Putamen (tissue), 1 donor: ENCODE data around the gene WNT9A.

Source experiments
- DNase-seq: peaks from one replicate; pipeline ENCODE4 v3.0.0-alpha.2; 2016; ENCODE audit warnings: low spot score

WNT9A gene

DNA sequence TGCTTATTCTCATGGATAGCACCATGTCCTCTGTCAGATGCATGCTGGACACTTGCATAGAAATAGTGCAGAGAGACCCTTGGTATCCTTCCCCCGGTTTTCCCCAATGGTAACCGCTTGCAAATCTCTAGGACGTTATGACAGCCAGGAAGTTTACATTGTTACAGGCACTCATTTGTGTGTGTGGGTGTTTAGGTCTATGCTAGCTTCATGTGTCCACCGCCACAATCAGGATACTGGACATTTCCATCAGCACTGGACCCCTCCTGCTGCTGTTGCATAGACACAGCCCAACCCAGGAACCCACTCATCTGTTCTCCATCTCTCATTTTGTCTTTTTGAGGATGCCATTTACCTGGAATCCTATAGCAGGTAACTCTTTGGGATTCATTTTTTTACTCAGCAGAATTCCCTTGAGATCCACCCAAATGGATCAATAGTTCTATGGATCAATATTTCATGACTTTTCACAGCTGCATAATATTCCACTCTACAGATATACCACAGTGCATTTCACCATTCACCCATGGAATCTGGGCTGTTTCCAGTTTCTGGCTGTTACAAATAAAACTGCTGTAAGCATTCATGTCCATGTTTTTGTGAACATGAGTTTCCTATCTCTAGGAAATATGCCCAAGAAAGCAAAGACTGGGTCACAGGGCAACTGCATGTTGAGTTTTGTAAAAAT is 6.6 kb upstream of the WNT9A start:
- DNase-seq, result no peak

GRCh38 chr1:227953022-227953412 is 5.3 kb upstream of the WNT9A start:
- no peak for DNase-seq

DNA sequence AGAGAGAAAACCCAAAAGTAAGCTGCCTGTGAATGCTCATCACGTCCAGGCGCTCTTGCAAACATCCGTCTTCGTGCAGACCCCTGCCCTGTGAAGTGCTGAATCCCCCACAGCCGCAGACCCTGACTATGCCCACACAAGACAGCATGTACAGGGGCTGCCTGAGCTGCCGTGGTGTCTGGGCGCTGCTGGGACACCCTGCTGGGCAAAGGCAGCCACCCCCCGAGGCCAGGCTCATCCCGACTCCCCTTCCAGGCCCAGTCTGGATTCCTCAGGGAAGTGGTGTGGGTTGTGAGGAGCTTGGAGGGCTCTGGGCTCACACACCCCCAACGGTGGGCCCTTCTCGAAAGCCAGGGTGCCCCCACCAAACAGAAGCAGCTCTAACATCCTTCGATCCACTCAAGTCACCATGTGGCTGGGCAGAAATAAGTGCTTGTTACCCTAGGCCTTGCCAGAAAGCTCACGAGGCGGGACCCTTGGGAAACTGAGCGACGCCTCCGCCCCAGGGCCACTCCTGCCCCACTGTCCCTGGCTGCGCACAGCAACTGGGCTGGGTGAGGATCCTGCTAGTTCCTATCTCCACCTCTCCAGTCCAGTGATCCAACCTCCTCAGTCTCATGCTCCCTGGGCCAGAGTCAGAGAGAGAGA is 4.8 kb upstream of the WNT9A start:
- DNase-seq, result no peak

DNA sequence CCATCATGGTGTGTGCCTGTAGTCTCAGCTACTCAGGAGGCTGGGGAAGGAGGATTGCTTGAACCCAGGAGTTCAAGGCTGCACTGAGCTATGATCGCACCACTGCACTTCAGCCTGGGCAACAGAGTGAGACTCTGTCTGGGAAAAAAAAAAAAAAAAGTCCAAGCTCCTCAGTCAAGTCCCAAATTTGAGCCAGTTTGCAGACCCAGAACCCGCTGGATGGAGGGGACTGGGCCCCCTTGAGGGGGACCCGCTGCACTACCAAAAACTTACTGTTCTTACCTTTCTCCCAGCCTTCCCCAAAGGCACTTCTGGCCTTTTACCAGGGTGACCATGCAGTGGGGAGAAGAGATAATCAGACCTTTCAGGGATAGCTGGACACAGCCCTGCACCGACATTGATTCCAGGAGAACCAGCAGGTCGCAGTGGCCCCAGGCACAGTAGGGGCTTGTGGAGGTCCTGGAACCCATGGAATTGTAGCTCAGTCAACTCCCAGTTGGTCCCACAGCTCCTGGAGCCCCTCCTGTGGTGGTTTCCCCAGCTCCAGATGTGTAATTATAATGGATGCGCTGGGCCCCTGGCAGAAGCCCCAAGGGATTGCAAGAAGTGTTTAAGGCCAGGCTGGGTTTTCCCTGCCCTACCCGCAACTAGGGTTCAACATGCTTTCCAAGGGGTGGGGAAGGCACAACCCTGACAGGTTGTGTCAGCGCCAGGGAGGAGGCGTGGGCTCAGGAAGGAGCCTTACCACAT is 4.1 kb upstream of the WNT9A start:
- no peak for DNase-seq

- no peak for DNase-seq
Measured at GRCh38 chr1:227950735-227951346, 3.1 kb upstream of the WNT9A start.

DNA sequence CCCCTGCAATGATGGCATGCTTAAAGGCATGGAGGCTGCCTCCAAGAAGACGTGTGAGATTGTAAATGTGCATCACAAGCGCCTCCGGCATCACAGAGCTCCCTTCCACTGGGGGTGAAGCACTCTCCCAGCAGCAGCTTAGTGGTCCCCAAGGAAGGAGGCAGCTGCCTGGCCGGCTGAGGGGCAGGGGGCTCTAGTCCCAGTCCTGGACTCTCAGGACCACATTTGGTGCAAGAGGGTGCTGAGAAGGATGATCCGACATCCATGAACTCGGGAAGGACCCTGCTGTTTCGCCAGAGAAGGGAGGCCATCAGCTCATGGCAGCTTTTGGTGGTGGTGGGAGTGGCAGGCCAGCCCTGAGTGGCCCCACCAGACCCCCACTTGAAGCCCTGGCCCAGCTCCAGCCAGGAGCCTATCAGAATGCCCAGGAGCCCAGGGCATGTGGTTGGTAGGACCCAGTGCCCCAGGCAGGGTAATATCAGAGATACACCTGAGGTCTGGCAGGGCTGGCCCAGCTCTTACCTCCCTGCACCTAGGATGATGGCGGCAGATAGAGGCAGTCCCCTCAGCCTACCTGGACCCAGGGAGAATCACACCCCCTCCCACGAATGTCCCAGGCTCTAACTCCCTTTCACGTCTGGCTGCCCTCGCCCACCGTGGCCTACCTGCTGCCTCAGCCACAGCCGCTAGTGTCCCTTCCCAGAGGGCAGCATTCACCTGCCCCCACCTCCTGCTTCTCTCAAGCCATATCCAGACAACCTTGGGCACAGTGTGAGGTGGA is 2.4 kb upstream of the WNT9A start:
- no peak for DNase-seq

DNA sequence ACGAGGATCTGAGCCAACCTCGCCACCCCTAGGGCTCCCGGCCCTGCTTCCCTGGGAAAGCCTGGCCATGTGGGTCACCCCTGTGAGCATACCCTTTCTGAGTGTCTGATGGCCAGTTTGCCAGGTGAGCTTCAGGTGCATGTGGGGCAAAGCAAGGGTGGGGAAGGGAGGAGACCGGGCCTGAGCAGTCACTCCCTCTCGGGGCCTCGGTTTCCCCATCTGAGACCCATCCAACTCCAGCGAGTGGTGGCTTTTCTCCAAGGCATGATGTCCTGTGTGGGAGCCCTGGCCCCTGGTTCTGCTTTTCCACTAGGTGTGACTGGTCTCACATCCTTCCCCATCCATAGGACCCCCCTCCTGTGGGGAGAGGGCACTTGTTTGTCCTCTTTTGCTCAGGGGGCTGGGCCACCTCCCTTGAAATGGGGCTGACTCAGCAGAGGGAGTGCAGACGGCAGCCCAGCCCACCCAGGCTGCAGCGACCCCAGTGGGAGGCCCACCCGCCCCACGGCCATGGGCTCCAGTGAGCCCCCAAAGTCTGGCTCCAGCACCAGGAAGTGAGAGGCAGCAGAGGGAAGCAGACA is 1.7 kb upstream of the WNT9A start:
- no peak for DNase-seq

- DNase-seq, result no peak
Measured at GRCh38 chr1:227948493-227949260, 945 bp upstream of the WNT9A start.

DNA sequence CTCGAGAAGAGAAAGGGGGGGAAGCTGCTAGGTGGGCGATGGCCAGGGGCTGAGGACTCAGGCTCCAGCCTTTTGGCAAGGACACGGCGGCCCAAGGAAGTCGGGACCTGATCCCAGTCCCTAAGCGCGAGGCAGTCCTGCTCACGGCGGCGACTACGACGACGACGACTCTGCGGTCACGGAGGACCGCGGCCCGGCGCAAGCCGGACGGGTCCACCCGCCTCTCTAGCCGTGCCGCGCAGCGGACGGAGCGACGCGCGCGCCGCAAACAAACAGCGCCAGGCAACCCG is 401 bp downstream of the WNT9A start:
- DNase-seq, result no peak

DNA sequence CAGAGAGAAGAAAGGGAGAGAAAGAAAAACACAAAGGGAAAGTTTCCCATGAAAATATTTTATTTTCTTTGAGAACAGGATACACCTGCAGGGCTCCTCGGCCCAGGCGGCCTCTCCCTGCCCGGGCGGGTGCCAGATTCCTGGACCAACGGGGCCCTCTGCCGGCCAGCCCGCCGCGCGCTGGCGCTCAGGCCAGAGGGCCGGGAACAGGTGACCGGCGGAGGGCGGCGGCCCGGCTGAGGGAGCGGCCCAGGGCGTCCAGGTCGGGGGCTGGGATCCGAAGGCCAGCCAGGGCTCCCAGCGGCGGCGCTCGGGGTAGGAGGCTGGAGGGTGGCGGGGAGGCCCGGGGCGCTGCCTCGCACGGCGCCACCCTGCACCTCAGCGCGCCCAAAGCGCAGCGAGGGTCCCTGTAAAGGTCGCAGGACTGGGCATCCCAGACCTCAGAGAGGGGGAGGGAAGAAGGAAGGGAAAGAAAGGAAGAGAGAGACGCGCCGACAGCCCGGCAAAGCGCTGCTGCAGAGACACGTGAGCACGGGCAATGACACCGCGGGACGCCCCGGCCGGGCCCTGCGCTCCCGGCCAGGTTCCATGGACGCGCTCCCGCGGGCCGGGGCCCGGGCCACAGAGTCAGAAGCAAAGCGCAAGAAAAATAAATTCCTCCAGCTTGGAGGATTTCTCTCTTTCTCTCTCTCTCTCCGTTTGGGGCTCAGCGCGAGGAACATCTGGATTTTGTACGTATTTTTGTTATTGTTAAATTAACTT is 927 bp downstream of the WNT9A start:
- DNase-seq, result peak; percentile 34

DNA sequence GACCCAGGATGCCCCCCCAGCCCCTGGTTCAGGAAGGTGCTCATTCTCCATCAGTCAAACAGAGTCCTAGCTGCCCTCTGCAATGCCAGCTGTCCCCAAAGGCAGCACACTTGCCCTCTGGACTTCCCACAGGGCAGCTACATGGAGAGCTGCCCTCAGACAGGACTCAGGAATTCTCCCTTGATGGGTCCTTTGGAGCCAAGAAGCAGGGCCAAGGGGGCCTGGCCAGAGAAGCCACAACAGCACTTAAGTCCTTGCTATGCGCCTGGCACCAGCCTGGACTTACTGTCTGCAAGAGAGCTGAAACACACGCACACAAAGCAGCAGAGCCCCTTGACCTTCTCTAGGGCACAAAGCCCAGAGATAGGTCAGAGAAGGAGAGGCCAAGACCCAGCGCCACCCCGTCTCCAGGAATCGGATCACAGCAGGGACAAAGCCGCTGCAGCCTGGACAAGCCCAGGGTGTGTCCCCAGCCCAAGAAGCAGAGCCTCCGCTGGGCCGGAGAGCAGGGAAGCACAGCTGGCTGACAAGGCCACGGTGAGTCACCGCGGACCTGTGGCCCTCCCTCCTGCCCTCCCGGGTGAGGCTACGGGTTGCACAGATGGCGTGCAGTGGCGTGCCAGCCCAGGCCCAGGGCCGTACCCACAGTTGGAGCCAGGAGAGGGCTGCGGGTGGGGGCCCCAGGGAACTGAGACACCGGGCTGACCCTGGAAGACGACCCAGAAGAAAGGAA is 1.7 kb downstream of the WNT9A start:
- DNase-seq, result no peak

DNA sequence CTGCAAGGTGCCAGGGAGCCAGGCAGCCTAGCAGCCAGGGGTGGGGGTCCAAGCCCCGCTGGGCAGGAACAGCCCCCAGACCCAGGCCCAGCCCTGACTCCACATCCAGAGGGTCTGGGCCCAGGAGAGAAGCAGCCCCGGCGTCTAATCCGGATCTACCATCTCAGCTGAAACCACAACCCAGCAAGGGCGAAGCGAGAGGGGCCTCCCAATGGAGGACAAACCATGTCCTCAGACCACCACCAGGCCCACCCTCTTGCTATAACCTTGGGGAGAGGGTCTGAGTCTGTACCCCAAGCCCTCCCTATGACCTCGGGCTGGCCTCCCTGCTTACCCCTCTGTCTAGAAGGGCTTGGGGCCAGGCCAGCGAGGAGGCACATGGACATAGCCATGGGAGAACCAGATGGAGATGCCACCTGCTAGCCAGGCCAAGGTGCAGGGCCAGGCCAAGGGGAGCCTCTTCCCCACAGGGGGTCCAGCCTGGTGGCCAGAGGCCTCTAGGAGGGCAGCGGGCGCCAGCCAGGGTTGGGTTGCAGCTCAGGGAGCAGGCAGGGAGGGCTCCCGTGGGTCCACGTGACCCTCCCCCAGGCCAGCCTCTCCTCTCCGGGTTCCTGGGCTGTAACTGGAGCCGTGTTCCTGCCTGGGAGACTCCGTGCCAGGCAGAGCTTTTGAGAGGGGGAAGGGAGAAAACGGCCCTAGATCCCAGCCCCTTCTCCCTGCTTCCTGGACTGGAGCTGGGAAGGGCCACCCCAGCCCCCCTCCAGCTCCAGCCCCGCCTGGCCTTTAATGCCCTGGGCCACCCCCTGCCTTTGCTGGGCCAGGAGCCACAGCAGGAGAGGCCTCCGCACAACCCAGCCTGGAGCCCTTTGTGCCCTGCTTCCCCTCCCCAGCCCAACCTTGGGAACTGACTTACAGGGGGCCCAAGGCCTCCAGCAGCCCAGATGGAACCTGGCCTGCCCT is 2.5 kb downstream of the WNT9A start:
- DNase-seq, result no peak

GRCh38 chr1:227944090-227944930 is 3.4 kb downstream of the WNT9A start:
- no peak for DNase-seq

GRCh38 chr1:227943381-227944089 is 4.2 kb downstream of the WNT9A start:
- no peak for DNase-seq

DNA sequence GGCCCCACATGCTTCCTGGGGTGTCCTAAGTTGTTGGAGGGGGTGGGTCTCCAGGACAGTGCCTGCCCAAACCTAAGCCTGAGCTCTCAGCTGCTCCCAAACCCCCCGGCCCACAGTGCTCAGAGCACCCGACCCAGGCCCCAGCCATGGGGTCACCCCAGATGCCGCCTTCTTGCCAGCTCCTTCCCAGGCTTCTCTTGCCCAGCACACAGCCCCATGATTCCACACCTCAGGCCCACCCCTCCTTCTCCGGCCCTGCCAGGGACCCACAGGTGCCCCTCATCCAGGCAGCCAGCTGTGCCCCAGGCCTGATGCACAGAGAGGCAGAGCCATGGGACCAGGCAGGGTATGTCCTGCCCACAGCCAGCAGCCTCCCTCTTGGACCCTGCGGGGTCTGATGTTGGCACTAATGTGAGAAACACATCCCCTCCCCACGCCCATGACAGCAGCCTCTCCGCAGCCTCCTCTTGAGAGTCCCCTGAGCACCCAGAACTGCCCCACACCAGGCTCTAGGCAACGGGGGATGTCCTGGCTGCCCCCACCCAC is 4.9 kb downstream of the WNT9A start:
- DNase-seq, result no peak

DNA sequence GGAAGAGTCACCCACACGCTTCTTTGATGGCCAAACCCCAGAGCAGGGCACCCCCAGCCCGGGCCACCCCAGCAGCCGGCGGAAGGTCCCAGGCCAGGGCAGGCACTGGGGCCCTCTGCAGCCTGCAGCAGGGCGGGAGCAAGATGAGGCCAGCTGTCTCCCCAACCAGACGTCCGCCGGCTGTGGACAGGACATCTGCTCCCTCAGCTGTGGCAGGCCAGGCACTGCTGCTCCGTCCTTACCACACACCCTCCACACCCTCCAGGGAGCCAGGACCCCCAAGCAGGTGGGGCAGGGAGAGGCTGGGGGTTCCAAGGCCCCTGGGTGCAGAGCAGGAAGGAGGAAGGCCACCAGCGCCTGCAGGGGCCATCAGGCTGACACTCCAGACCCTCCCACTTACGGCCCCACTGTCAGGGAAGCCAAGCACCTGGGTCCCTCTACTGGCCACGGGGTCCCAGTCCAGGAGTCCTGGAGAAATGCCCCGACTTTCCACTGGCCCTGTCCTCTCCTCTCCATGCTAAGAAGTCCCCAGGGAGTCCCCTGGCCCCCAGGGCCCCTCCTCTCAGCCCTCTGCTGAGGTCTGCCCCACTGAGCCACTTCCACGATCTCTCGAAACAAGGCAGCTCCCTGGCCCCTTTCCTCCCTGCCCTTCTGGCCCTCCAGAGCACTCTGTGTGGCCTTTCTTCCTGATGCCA is 5.6 kb downstream of the WNT9A start:
- DNase-seq, result no peak
